H54 (cell line): Measurements from ENCODE around the gene CSH1.
"Not testable (repeated sequence)": the region's sequence is repeated elsewhere in the genome, so short reads cannot be mapped to it uniquely, and the experiment has no call there.

Experiments
- DNase-seq: peaks from one replicate; pipeline ENCODE4 v3.0.0; 2011; ENCODE audit warnings: low spot score, mixed read lengths; ENCODE audit not compliant: insufficient read length
- FAIRE-seq: peaks from 3 replicates; lab custom pipeline; 2011; peaks lifted over from hg19 to GRCh38; lab: Jason Lieb, UNC
- POLR2A ChIP-seq: IDR thresholded peaks from 2 replicates; pipeline ENCODE4 v1.6.1; 2011; ENCODE audit warnings: low read depth, mild to moderate bottlenecking, low read length

The CSH1 gene

DNA sequence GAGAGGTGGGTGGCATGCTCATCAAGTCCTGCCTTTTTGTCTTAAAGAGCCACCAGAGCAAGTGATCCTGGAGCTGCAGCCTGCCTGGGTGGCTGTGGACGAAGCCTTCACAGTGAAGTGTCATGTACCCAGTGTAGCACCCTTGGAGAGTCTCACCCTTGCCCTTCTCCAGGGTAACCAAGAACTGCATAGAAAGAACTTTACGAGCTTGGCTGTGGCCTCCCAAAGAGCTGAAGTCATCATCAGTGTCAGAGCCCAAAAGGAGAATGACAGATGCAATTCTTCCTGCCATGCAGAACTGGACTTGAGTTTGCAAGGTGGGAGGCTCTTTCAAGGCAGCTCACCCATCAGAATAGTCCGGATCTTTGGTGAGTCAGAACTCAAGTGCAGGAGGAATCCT is 37.1 kb downstream of the CSH1 start:
- no peak for FAIRE-seq
- TF ChIP-seq POLR2A = no peak
- DNase-seq = no peak

- not testable (repeated sequence) for DNase-seq, FAIRE-seq
These were observed 39.9 kb downstream of the CSH1 start for GRCh38 chr17:63856425-63856824.

DNA sequence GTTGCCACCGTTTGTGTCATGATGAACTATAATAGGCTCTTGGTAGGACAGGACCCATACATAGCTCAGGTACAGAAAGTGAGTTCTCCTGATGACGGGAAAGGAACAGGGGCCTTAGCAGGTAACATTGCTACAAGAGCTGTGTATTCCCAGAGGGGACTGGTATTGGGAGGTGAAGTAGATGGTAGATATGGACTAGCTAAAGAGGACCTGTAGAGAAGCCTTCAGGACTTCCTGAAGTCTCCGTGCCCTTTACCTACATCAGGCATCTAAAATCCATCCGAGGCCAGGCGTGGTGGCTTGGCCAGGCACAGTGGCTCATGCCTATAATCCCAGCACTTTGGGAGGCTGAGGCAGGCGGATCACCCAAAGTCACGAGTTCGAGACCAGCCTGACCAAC is 41.2 kb downstream of the CSH1 start:
- DNase-seq = no peak
- FAIRE-seq = no peak
- no peak for TF ChIP-seq POLR2A

DNA sequence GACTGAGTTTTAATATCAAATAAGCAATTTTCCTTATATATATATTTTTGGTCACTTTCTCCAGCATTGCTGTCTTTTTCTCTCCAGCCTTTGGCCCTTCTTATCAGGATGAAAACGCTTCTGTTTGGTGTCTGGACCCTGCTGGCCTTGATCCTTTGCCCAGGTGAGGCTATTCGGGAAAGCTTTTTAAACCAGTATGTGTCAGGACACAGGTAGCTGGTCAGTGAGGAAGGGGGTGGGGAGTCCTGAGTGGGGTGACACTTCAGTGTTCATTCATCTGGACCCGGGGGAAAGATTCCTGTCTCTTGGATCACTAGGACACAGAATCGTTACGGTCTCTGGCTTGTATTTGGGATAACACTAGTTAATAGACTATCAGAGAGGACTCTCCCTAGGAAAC is 41.7 kb downstream of the CSH1 start:
- FAIRE-seq = no peak

GRCh38 chr17:63853260-63853659 is 43.1 kb downstream of the CSH1 start:
- no peak for DNase-seq
- no peak for TF ChIP-seq POLR2A
- no peak for FAIRE-seq

More for the DNA sequence above, 41.7 kb downstream of the CSH1 start:
- no peak for DNase-seq
- TF ChIP-seq POLR2A = no peak

- FAIRE-seq (no peak), DNase-seq (no peak)
- TF ChIP-seq POLR2A = no peak
These were observed 46.0 kb downstream of the CSH1 start for GRCh38 chr17:63850401-63850800.

DNA sequence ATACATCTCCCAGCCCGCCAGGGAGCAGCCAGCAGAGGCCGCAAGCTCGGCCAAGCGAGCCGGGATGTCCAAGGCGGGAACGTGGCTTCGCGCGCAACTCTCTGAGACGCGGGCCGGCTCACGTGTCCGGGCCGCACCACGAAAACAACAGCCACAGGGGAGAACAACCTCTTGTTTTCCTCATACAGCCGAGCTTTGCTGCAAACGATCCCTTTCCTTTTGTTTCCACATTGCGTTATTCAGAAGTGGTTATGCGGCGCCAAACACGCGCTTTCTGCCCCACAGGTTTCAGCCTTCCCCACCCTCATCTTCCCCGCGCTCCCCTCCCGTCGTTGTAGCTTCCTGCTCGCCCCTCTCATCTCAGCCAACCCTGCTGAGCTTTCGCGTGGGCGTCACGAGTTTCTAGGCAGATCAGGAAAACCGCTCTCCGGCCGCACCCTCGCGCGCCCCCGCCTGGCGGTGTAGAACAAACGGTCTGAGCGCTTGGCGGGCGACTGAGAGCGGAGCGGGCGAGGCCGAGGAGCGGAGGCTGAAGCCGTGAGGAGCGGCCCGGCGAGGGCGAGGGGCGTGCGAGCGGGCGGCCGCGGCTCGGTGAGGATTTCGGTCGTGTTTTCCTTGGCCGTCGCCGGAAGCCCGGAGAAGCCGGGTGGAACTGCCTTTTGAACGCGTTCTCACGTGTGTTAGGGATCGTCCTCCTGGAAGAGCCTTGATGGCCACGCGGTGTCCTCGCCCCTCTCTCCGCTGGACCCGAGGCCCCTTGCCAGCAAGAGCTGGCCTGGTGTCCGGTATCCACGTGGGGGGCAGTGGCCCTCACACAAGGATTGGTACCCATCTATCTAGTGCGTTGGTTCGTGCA is 47.3 kb downstream of the CSH1 start:
- DNase-seq (peak; percentile 68), FAIRE-seq (no peak)

GRCh38 chr17:63847525-63848249 is 48.7 kb downstream of the CSH1 start:
- DNase-seq (no peak), FAIRE-seq (no peak)
- no peak for TF ChIP-seq POLR2A

More for the DNA sequence above, 47.3 kb downstream of the CSH1 start:
- TF ChIP-seq POLR2A = no peak

DNA sequence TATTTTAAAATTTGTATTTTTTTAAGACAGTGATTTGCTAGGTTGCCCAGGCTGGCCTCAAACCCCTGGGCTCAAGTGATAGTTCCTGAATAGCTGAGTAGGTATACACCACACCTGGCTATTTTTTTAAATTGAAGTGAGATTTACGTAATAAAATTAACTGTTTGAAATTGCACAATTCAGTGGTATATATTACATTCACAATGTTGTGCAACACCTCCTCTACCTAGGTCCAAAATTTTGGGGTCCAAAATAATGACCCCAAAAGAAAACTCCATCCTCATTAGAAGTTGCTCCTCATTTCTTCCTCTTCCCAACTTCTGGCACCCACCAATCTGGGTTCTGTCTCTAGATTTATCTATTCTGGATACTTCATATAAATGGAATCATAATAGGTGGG is 50.9 kb downstream of the CSH1 start:
- FAIRE-seq (no peak), DNase-seq (no peak)
- TF ChIP-seq POLR2A = no peak
